K562 (cell line): ENCODE measurements around the gene ODAD2. TPM values are rescaled to one million over a fixed set of nuclear protein-coding genes. Genes with fewer than 3 reads are reported as not detected.

Experiments used
- ATAC-seq: fragments of 200-7000 bp; cut with Tn5 transposase; 3 replicates; pipeline ENCODE4 v1.9.1; 2020; ENCODE audit warnings: moderate library complexity
- BruUV-seq: library from RNA; stranded (reverse); fragments of 400-500 nt; replicated peaks from 2 replicates; lab custom pipeline; 2021; lab: Mats Ljungman, UMichigan
- CTCF ChIA-PET: fragments of 300-600 bp; formaldehyde crosslinking; extraction: SDS; loops from one replicate; lab custom pipeline; 2021; ENCODE audit warnings: low intra/inter-chr PET ratio; lab: Yijun Ruan, JAX
- POLR2A ChIA-PET: fragments of 300-600, 350-650 bp; sonication (Branson Sonifier 250); formaldehyde crosslinking; extraction: SDS; loops from one replicate; lab custom pipeline; 2021; ENCODE audit warnings: antibody characterized with exemption, inconsistent platforms; lab: Yijun Ruan, JAX
- DNase-seq, 4 experiments: peaks; one replicate each; pipeline versions ENCODE4 v3.0.0 to v3.0.0-alpha.2; 2011 to 2018; ENCODE audit warnings: low spot score in 3 of 4, mixed read lengths in 3 of 4; ENCODE audit errors: extremely low read depth in 1 of 4
- FAIRE-seq: peaks from 2 replicates; lab custom pipeline; 2011; peaks lifted over from hg19 to GRCh38; lab: Jason Lieb, UNC
- H2AFZ ChIP-seq: 2 replicates; pipeline ENCODE4 v1.6.0; 2011; ENCODE audit warnings: low read depth, low read length, control low read depth, inconsistent platforms
- H3K27ac ChIP-seq: fragments of 200-600 bp; 3 replicates; pipeline ENCODE4 v1.8.0; 2011; ENCODE audit warnings: low read depth, mild to moderate bottlenecking, control low read depth, inconsistent platforms, low read length, moderate library complexity, mixed read lengths; ENCODE audit errors: extremely low read depth
- H3K27me3 ChIP-seq, 2 experiments: fragments of 300-600 bp in 1 of 2; 2 replicates in 1 of 2; 3 replicates in 1 of 2; pipeline versions ENCODE4 v1.6.0 to v1.8.0; 2011; ENCODE audit warnings: inconsistent platforms in 2 of 2, low read length in 2 of 2, mild to moderate bottlenecking in 1 of 2, mixed read lengths in 1 of 2, moderate library complexity in 1 of 2; ENCODE audit not compliant: control insufficient read depth in 2 of 2, insufficient read depth in 2 of 2
- H3K36me3 ChIP-seq: fragments of 300-600 bp; 3 replicates; pipeline ENCODE4 v1.8.0; 2011; ENCODE audit warnings: mild to moderate bottlenecking, low read length, inconsistent platforms; ENCODE audit not compliant: control insufficient read depth, insufficient read depth
- H3K4me1 ChIP-seq, 2 experiments: fragments of 200-600 bp in 1 of 2; replicated peaks in 1 of 2; 2 replicates in 1 of 2; 3 replicates in 1 of 2; pipeline versions ENCODE4 v1.5.1 to v1.8.0; 2011; ENCODE audit warnings: inconsistent platforms in 2 of 2, low read length in 2 of 2, mild to moderate bottlenecking in 1 of 2, mixed read lengths in 1 of 2, moderate library complexity in 1 of 2; ENCODE audit not compliant: control insufficient read depth in 2 of 2, insufficient read depth in 2 of 2
- H3K4me2 ChIP-seq: 2 replicates; pipeline ENCODE4 v1.6.1; 2011; ENCODE audit warnings: low read length, control low read depth, inconsistent platforms, mixed read lengths; ENCODE audit not compliant: insufficient read depth
- H3K4me3 ChIP-seq: fragments of 200-600 bp; sonication (generic), shearing (Covaris generic); 2 replicates; pipeline ENCODE4 v1.5.1; 2016; ENCODE audit warnings: control low read depth, inconsistent platforms
- H3K79me2 ChIP-seq: fragments of 200-600 bp; 3 replicates; pipeline ENCODE4 v1.8.0; 2011; ENCODE audit warnings: low read length, inconsistent platforms; ENCODE audit not compliant: control insufficient read depth, insufficient read depth
- H3K9ac ChIP-seq, 2 experiments: 2 replicates each; pipeline versions ENCODE4 v1.6.0 to v1.6.1; 2011; ENCODE audit warnings: low read depth in 2 of 2, low read length in 2 of 2, control low read depth in 1 of 2, inconsistent platforms in 1 of 2, mild to moderate bottlenecking in 1 of 2, mixed read lengths in 1 of 2; ENCODE audit not compliant: insufficient read depth in 1 of 2
- H3K9me1 ChIP-seq: one replicate; pipeline ENCODE4 v1.6.0; 2011; ENCODE audit warnings: inconsistent platforms, mild to moderate bottlenecking, low read length, moderate library complexity; ENCODE audit not compliant: control insufficient read depth, insufficient read depth
- H3K9me3 ChIP-seq: replicated peaks from 2 replicates; pipeline ENCODE4 v1.5.1; 2011; ENCODE audit warnings: low read depth, low read length, inconsistent platforms; ENCODE audit not compliant: control insufficient read depth, insufficient read depth
- H4K20me1 ChIP-seq: replicated peaks from 2 replicates; pipeline ENCODE4 v1.6.1; 2011; ENCODE audit warnings: low read length, inconsistent platforms, mixed read lengths; ENCODE audit not compliant: control insufficient read depth, insufficient read depth
- CTCFL ChIP-seq: IDR thresholded peaks from 2 replicates; pipeline ENCODE4 v1.6.1; 2011; ENCODE audit warnings: borderline replicate concordance, low read depth, mild to moderate bottlenecking, moderate library complexity, low read length; ENCODE audit not compliant: insufficient read depth, poor library complexity, severe bottlenecking
- ETS1 ChIP-seq: conservative IDR thresholded peaks from 2 replicates; pipeline ENCODE4 v1.6.1; 2011; ENCODE audit warnings: low read depth, mild to moderate bottlenecking, low read length; ENCODE audit not compliant: control insufficient read depth
- FOXA3 ChIP-seq, 2 experiments: fragments of 450-650 bp in 1 of 2; sonication (generic) in 1 of 2; formaldehyde crosslinking; IDR thresholded peaks in 1 of 2; conservative IDR thresholded peaks in 1 of 2; 2 replicates each; pipeline versions ENCODE4 v1.4.0 to v1.8.0; 2020 to 2022; ENCODE audit warnings: mild to moderate bottlenecking in 2 of 2, missing genetic modification reagents in 1 of 2
- FOXJ2 ChIP-seq: fragments of 200-800 bp; sonication (Bioruptor generic); IDR thresholded peaks from 2 replicates; pipeline ENCODE4 v1.6.1; 2016; ENCODE audit warnings: missing genetic modification characterization, missing compliant biosample characterization
- GATA2 ChIP-seq: sonication (generic); formaldehyde crosslinking; IDR thresholded peaks from 2 replicates; pipeline ENCODE4 v1.4.0; 2020; ENCODE audit warnings: mild to moderate bottlenecking, missing genetic modification reagents
- JUN ChIP-seq, 2 experiments: sonication (generic) in 1 of 2; formaldehyde crosslinking in 1 of 2; IDR thresholded peaks; 2 replicates each; pipeline versions ENCODE4 v1.6.1 to v1.8.0; 2012 to 2022; ENCODE audit warnings: borderline replicate concordance in 2 of 2, mild to moderate bottlenecking in 2 of 2, improper control_type of control experiment in 1 of 2, low read depth in 1 of 2, low read length in 1 of 2, missing genetic modification reagents in 1 of 2
- KAT7 ChIP-seq: sonication (generic); formaldehyde crosslinking; IDR thresholded peaks from 2 replicates; pipeline ENCODE4 v1.8.0; 2022; ENCODE audit warnings: missing genetic modification reagents, mild to moderate bottlenecking, borderline replicate concordance
- NFIC ChIP-seq: fragments of 450-650 bp; IDR thresholded peaks from 2 replicates; pipeline ENCODE4 v1.6.1; 2017; ENCODE audit warnings: mild to moderate bottlenecking, inconsistent platforms
- NFIX ChIP-seq: fragments of 250-450 bp; sonication (Bioruptor Pico); IDR thresholded peaks from 2 replicates; pipeline ENCODE4 v1.4.0; 2020; ENCODE audit warnings: low read depth, mild to moderate bottlenecking, moderate library complexity
- WGBS: fragments of 100-300 bp; shearing (Covaris generic); methylation state at CpG from one replicate; pipeline ENCODE4 v1.1.6; 2016; ENCODE audit warnings: low coverage, mixed read lengths; ENCODE audit not compliant: insufficient coverage; ENCODE audit errors: missing lambda C conversion rate; 5-methylcytosine and 5-hydroxymethylcytosine counted together
- in situ Hi-C: fragments of 300-500 bp; cut with MboI; formaldehyde crosslinking; loops from 4 replicates; pipeline ENCODE4 v1.15.0; 2018; ENCODE audit warnings: inconsistent platforms, mixed read lengths
- intact Hi-C: fragments of 100-400 bp; cut with micrococcal nuclease; formaldehyde crosslinking; loops from 2 replicates; pipeline ENCODE4 v1.14.2; 2022
- polyA plus RNA-seq, 8 experiments: library from polyadenylated mRNA; depleted of rRNA in 4 of 8; stranded (reverse) in 5 of 8; unstranded in 3 of 8; fragments of >200 nt; fragmentation: Nextera tagmentation in 2 of 8; fragmentation: Illumina TruSeq in 1 of 8; extraction: Ambion mirVana in 2 of 8; extraction: Trizol in 1 of 8; gene quantifications; 2 replicates each; pipeline versions ENCODE4 v1.2.1 to v1.2.3, GENCODE V29; 2011 to 2014; ENCODE audit warnings: inconsistent platforms in 1 of 8, missing spikeins in 1 of 8
- total RNA-seq, 7 experiments: library from RNA; depleted of rRNA in 6 of 7; stranded (reverse); fragments of >200 nt in 6 of 7; fragmentation: Illumina TruSeq in 2 of 7; extraction: Trizol in 2 of 7; gene quantifications; 2 replicates each; pipeline versions ENCODE4 v1.2.1 to v1.2.3, GENCODE V29; 2011 to 2021; ENCODE audit warnings: low replicate concordance in 1 of 7

ODAD2 gene
- total and polyA plus RNA-seq, 9 of the 15 experiments (the other 6 are each of a cell fraction or from before 2014, with no cell fraction given): not detected

GRCh38 chr10:27998178-27998953 is 513 bp downstream of the ODAD2 start:
- CTCF ChIA-PET: no interaction called here
- Histone ChIP-seq H4K20me1 (no peaks in the 10 kb centered on the region), H3K79me2 (no peaks in the 10 kb centered on the region), H3K9me1 (no peaks in the 10 kb centered on the region), H3K36me3 (no peaks in the 10 kb centered on the region), H3K4me3 (no peak overlapping the region), H3K4me2 (no peak overlapping the region), H3K9me3 (no peaks in the 10 kb centered on the region), H2AFZ (no peak overlapping the region), H3K27ac (no peak overlapping the region), H3K9ac (no peak overlapping the region), H3K4me1 (peaks cover 0 to 9% of the 10 kb centered on the region in 2 experiments; a peak in 2 of 5 replicates), H3K27me3 (peaks cover 6 to 19% of the 10 kb centered on the region in 2 experiments; a peak in 4 of 5 replicates)
- BruUV-seq: no TSS peak
- 7% methylated on average over 35 of the region's 62 CpGs for WGBS
- intact Hi-C loops: no loop called here
- POLR2A ChIA-PET: no interaction called here
- DNase-seq: no peak
- ATAC-seq: peak; percentile 33; the same call in 1 of the 3 replicates
- in situ Hi-C loops: no loop called here
- FAIRE-seq: no peak
- TF ChIP-seq KAT7 (CRISPR knock-in tag): no peak
- TF ChIP-seq FOXA3 (CRISPR knock-in tag; conservative IDR thresholded peaks at IDR 0.05 in 1 of 2, IDR thresholded peaks at IDR 0.05 in 1 of 2): no peak
- no peak for TF ChIP-seq FOXJ2 (tag)
- no peak for TF ChIP-seq JUN (IDR thresholded peaks at IDR 0.05; ENCODE audit: borderline replicate concordance, low read depth, low read length)
- no peak for TF ChIP-seq JUN (CRISPR knock-in tag; IDR thresholded peaks at IDR 0.05; ENCODE audit: borderline replicate concordance)
- TF ChIP-seq NFIC: no peak
- no peak for TF ChIP-seq CTCFL
- no peak for TF ChIP-seq NFIX
- TF ChIP-seq ETS1: no peak
- no peak for TF ChIP-seq GATA2
